DLD1 (cell line): ENCODE data around the gene CCNL1.

Source experiments
- in situ Hi-C: cut with HindIII; loops from 2 replicates; pipeline ENCODE4 v1.10.0; 2017; ENCODE audit warnings: low sequenced_read_pairs

The CCNL1 gene

GRCh38 chr3:157127268-157127667, 32.7 kb downstream of the CCNL1 start:
- in situ Hi-C loops: loop anchor here (25.0 kb wide), 1 partner anchor 615 kb away; no protein-coding TSS in a partner anchor

- in situ Hi-C loops: loop anchor here (25.0 kb wide), 1 partner anchor 614 kb away; no protein-coding TSS in a partner anchor
Measured at GRCh38 chr3:157126365-157126764, 33.6 kb downstream of the CCNL1 start.

GRCh38 chr3:157125101-157125500, 34.8 kb downstream of the CCNL1 start:
- in situ Hi-C loops: loop anchor here (25.0 kb wide), 1 partner anchor 613 kb away; no protein-coding TSS in a partner anchor

- in situ Hi-C loops: no loop called here
Measured at GRCh38 chr3:157123621-157124020, 36.3 kb downstream of the CCNL1 start.

- in situ Hi-C loops: no loop called here
Measured at GRCh38 chr3:157122832-157123427, 37.0 kb downstream of the CCNL1 start.

GRCh38 chr3:157122116-157122515, 37.8 kb downstream of the CCNL1 start:
- in situ Hi-C loops: no loop called here

GRCh38 chr3:157121522-157121921, 38.4 kb downstream of the CCNL1 start:
- in situ Hi-C loops: no loop called here

- in situ Hi-C loops: no loop called here
Measured at GRCh38 chr3:157120071-157120892, 39.7 kb downstream of the CCNL1 start.

- in situ Hi-C loops: no loop called here
Measured at GRCh38 chr3:157119369-157119951, 40.5 kb downstream of the CCNL1 start.

- in situ Hi-C loops: no loop called here
Measured at GRCh38 chr3:157117875-157118654, 41.9 kb downstream of the CCNL1 start.

GRCh38 chr3:157117206-157117605, 42.7 kb downstream of the CCNL1 start:
- in situ Hi-C loops: no loop called here

GRCh38 chr3:157116017-157116416, 43.9 kb downstream of the CCNL1 start:
- in situ Hi-C loops: no loop called here

GRCh38 chr3:157115069-157116006, 44.6 kb downstream of the CCNL1 start:
- in situ Hi-C loops: no loop called here

- in situ Hi-C loops: no loop called here
Measured at GRCh38 chr3:157113832-157114505, 46.0 kb downstream of the CCNL1 start.

GRCh38 chr3:157112536-157112935, 47.4 kb downstream of the CCNL1 start:
- in situ Hi-C loops: no loop called here

GRCh38 chr3:157111518-157111917, 48.4 kb downstream of the CCNL1 start:
- in situ Hi-C loops: no loop called here

- in situ Hi-C loops: no loop called here
Measured at GRCh38 chr3:157110761-157111278, 49.1 kb downstream of the CCNL1 start.

- in situ Hi-C loops: no loop called here
Measured at GRCh38 chr3:157109267-157110141, 50.4 kb downstream of the CCNL1 start.
